ENCODE results near the gene TMX4. TPM values are rescaled to one million over a fixed set of nuclear protein-coding genes. Genes with fewer than 3 reads are reported as not detected.

The TMX4 gene
- total and polyA plus RNA-seq, 2 of the 4 experiments (the other 2 are of a cell fraction): 5.4 to 13.6 TPM

DNA sequence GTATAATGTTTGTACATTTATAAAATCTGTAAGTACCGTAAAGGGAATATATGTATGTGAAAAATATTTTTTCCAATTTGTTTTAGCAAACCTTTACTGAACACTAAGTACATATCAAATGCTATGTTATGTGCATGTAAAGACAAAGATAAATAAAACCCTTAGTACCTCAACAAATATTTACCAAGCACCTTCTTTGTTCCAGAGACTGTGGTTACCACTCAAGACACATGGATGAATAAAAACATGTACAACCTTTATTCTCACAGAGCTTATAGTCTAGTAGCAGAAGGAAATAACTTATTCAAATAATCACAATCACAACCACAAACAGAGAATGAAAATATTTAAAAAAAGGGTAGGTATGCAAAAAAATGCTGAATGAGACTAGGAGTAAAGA is 17.5 kb downstream of the TMX4 start:
- no peak overlapping the region for H3K27ac ChIP-seq (ENCODE audit: insufficient read depth, low read length)
- ChIA-PET CTCF (no interaction called here), POLR2A (ENCODE audit: unreplicated experiment) (no interaction called here)
- H4K91ac ChIP-seq (ENCODE audit: insufficient read depth, low read depth, low read length): no peak overlapping the region
- no peaks in the 10 kb centered on the region for H4K20me1 ChIP-seq (ENCODE audit: insufficient read depth, low read length)
- no peak overlapping the region for H2AK9ac ChIP-seq (replicated peaks; ENCODE audit: low read depth, low read length, poor library complexity)
- no TSS peak for BruUV-seq (replicated peaks)
- dilution Hi-C loops (cut with HindIII; ENCODE audit: low sequenced_read_pairs, unreplicated experiment): no loop called here
- no peaks in the 10 kb centered on the region for H3K9me3 ChIP-seq (ENCODE audit: control insufficient read depth, insufficient read depth, low read length)
- no peak overlapping the region for H2BK20ac ChIP-seq (ENCODE audit: low read depth, low read length)
- no peak for TF ChIP-seq BHLHE40 (IDR thresholded peaks at IDR 0.05; ENCODE audit: low read depth, low read length)
- TF ChIP-seq, protein P1, sequence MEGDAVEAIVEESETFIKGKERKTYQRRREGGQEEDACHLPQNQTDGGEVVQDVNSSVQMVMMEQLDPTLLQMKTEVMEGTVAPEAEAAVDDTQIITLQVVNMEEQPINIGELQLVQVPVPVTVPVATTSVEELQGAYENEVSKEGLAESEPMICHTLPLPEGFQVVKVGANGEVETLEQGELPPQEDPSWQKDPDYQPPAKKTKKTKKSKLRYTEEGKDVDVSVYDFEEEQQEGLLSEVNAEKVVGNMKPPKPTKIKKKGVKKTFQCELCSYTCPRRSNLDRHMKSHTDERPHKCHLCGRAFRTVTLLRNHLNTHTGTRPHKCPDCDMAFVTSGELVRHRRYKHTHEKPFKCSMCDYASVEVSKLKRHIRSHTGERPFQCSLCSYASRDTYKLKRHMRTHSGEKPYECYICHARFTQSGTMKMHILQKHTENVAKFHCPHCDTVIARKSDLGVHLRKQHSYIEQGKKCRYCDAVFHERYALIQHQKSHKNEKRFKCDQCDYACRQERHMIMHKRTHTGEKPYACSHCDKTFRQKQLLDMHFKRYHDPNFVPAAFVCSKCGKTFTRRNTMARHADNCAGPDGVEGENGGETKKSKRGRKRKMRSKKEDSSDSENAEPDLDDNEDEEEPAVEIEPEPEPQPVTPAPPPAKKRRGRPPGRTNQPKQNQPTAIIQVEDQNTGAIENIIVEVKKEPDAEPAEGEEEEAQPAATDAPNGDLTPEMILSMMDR (conservative IDR thresholded peaks at IDR 0.05; ENCODE audit: low read depth, low read length): no peak
- TF ChIP-seq CEBPB (IDR thresholded peaks at IDR 0.05; ENCODE audit: low read depth, low read length): no peak
- no peak for TF ChIP-seq FOS (IDR thresholded peaks at IDR 0.05; ENCODE audit: low read depth, low read length)
- TF ChIP-seq CHD1 (IDR thresholded peaks at IDR 0.05; ENCODE audit: low read depth, low read length): no peak
- TF ChIP-seq, protein P2, sequence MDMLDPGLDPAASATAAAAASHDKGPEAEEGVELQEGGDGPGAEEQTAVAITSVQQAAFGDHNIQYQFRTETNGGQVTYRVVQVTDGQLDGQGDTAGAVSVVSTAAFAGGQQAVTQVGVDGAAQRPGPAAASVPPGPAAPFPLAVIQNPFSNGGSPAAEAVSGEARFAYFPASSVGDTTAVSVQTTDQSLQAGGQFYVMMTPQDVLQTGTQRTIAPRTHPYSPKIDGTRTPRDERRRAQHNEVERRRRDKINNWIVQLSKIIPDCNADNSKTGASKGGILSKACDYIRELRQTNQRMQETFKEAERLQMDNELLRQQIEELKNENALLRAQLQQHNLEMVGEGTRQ (IDR thresholded peaks at IDR 0.05; ENCODE audit: low read depth, low read length): no peak
- no peak for TF ChIP-seq RCOR1 (IDR thresholded peaks at IDR 0.05; ENCODE audit: insufficient replicate concordance, low read length)
- no peak for TF ChIP-seq NFE2L2 (IDR thresholded peaks at IDR 0.05; ENCODE audit: low read depth, low read length)
- TF ChIP-seq, protein P3, sequence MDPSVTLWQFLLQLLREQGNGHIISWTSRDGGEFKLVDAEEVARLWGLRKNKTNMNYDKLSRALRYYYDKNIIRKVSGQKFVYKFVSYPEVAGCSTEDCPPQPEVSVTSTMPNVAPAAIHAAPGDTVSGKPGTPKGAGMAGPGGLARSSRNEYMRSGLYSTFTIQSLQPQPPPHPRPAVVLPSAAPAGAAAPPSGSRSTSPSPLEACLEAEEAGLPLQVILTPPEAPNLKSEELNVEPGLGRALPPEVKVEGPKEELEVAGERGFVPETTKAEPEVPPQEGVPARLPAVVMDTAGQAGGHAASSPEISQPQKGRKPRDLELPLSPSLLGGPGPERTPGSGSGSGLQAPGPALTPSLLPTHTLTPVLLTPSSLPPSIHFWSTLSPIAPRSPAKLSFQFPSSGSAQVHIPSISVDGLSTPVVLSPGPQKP (IDR thresholded peaks at IDR 0.05; ENCODE audit: borderline replicate concordance, low read depth, low read length): no peak
- TF ChIP-seq SMC3 (IDR thresholded peaks at IDR 0.05; ENCODE audit: low read depth, low read length): no peak
- no peak for TF ChIP-seq MXI1 (IDR thresholded peaks at IDR 0.05; ENCODE audit: borderline replicate concordance, low read depth, low read length)
- TF ChIP-seq MAFK (IDR thresholded peaks at IDR 0.05; ENCODE audit: low read depth, low read length): no peak
- TF ChIP-seq POLR2A (IDR thresholded peaks at IDR 0.05; ENCODE audit: low read depth, low read length): no peak
- TF ChIP-seq RFX5 (IDR thresholded peaks at IDR 0.05; ENCODE audit: low read depth, low read length): no peak
- TF ChIP-seq RAD21 (IDR thresholded peaks at IDR 0.05; ENCODE audit: low read length): no peak
- TF ChIP-seq MAZ (IDR thresholded peaks at IDR 0.05; ENCODE audit: borderline replicate concordance, low read depth, low read length): no peak
- H3K14ac ChIP-seq (replicated peaks; ENCODE audit: low read depth, low read length): no peak overlapping the region
- no peak overlapping the region for H2AK5ac ChIP-seq (ENCODE audit: low read depth, low read length)
- H3K36me3 ChIP-seq (ENCODE audit: control insufficient read depth, insufficient read depth, low read length): peaks cover 5% of the 10 kb centered on the region; the same call in 1 of the 2 replicates
- no peak overlapping the region for H3K23ac ChIP-seq (ENCODE audit: low read depth, low read length)
- no peak overlapping the region for H4K5ac ChIP-seq (ENCODE audit: low read depth, low read length)
- in situ Hi-C loops (cut with MboI; ENCODE audit: low sequenced_read_pairs): no loop called here
- H2BK120ac ChIP-seq (ENCODE audit: low read depth, low read length): no peak overlapping the region
- intact Hi-C loops (cut with micrococcal nuclease): no loop called here
- no peak overlapping the region for H2BK15ac ChIP-seq (ENCODE audit: low read depth, low read length)
- H3K4me1 ChIP-seq (ENCODE audit: control insufficient read depth, insufficient read depth, low read length): no peaks in the 10 kb centered on the region
- H3K4me3 ChIP-seq (ENCODE audit: insufficient read depth, low read depth, low read length): no peak overlapping the region
- DNase-seq (no peak), ATAC-seq (ENCODE audit: low read depth) (no peak)
- no peak overlapping the region for H2BK5ac ChIP-seq (ENCODE audit: low read depth, low read length, poor library complexity, severe bottlenecking)
- H3K79me1 ChIP-seq (ENCODE audit: low read depth in 1 of 2, low read length in 2 of 2): no peaks in the 10 kb centered on the region
- H4K8ac ChIP-seq (ENCODE audit: low read depth in 2 of 2, low read length in 2 of 2): no peak overlapping the region
- H3K18ac ChIP-seq (ENCODE audit: low read depth, low read length): no peak overlapping the region
- no CpG with 5 or more reads among the region's 1 CpG for WGBS, 2 experiments (ENCODE audit: extremely low coverage in 2 of 2, insufficient read length in 1 of 2)
- peaks cover 6% of the 10 kb centered on the region; the same call in 1 of the 2 replicates for H3K9me1 ChIP-seq (ENCODE audit: insufficient read depth, low read length)
- H3K4me2 ChIP-seq (ENCODE audit: low read depth, low read length): no peak overlapping the region
- no peak overlapping the region for H3K56ac ChIP-seq (ENCODE audit: extremely low read depth, insufficient read depth, low read length)
- no peaks in the 10 kb centered on the region for H3K27me3 ChIP-seq (ENCODE audit: control insufficient read depth, insufficient read depth, low read length)
- H3K4ac ChIP-seq (ENCODE audit: low read depth, low read length): no peak overlapping the region
- H3K9ac ChIP-seq (ENCODE audit: low read depth, low read length): no peak overlapping the region
- H2AFZ ChIP-seq (replicated peaks; ENCODE audit: low read length, poor library complexity): no peak overlapping the region

All from IMR-90 (cell line).